Smooth muscle cell (in vitro differentiated cells): ENCODE results near the gene REEP2. TPM values are rescaled to one million over a fixed set of nuclear protein-coding genes. Genes with fewer than 3 reads are reported as not detected.
A peak's percentile ranks its signal among the peaks of the same experiment; 100 is the strongest.

Experiments
- DNase-seq: peaks from one replicate; lab custom pipeline; 2025; ENCODE audit not compliant: unreplicated experiment; lab: John Stamatoyannopoulos, UW
- H2AFZ ChIP-seq: fragments of 200-600 bp; sonication (generic); 2 replicates; pipeline ENCODE4 v1.6.0; 2016; ENCODE audit warnings: antibody characterized with exemption, low read depth, mild to moderate bottlenecking
- H3F3A ChIP-seq: fragments of 200-600 bp; sonication (generic); 2 replicates; pipeline ENCODE4 v1.6.0; 2017; ENCODE audit warnings: antibody characterized with exemption, low read depth
- H3K27ac ChIP-seq: fragments of 200-600 bp; sonication (generic); 2 replicates; pipeline ENCODE4 v1.5.1; 2016; ENCODE audit warnings: low read depth, mild to moderate bottlenecking
- H3K27me3 ChIP-seq: fragments of 200-600 bp; sonication (generic); 2 replicates; pipeline ENCODE4 v1.6.1; 2016; ENCODE audit warnings: low read depth, mild to moderate bottlenecking
- H3K36me3 ChIP-seq: fragments of 200-600 bp; sonication (generic); 2 replicates; pipeline ENCODE4 v1.5.1; 2016; ENCODE audit warnings: low read depth
- H3K4me1 ChIP-seq: fragments of 200-600 bp; sonication (generic); 2 replicates; pipeline ENCODE4 v1.5.1; 2016; ENCODE audit warnings: low read depth
- H3K4me2 ChIP-seq: fragments of 200-600 bp; sonication (generic); 2 replicates; pipeline ENCODE4 v1.6.0; 2016; ENCODE audit warnings: mild to moderate bottlenecking
- H3K4me3 ChIP-seq: fragments of 200-600 bp; sonication (generic); 2 replicates; pipeline ENCODE4 v1.5.1; 2016; ENCODE audit warnings: mild to moderate bottlenecking
- H3K79me2 ChIP-seq: fragments of 200-600 bp; sonication (generic); 2 replicates; pipeline ENCODE4 v1.6.0; 2016; ENCODE audit warnings: low read depth, mild to moderate bottlenecking
- H3K9ac ChIP-seq: fragments of 200-600 bp; sonication (generic); 2 replicates; pipeline ENCODE4 v1.6.0; 2016; ENCODE audit warnings: low read depth
- H3K9me3 ChIP-seq: fragments of 200-600 bp; sonication (generic); replicated peaks from 2 replicates; pipeline ENCODE4 v1.5.1; 2016; ENCODE audit warnings: low read depth
- H4K20me1 ChIP-seq: fragments of 200-600 bp; sonication (generic); 2 replicates; pipeline ENCODE4 v1.6.0; 2016; ENCODE audit warnings: low read depth
- WGBS: methylation state at CpG from one replicate; pipeline ENCODE4 v1.1.7; 2016; ENCODE audit warnings: low lambda C conversion rate; 5-methylcytosine and 5-hydroxymethylcytosine counted together
- polyA plus RNA-seq: library from polyadenylated mRNA; unstranded; fragments of >200 nt; fragmentation: Nextera tagmentation; extraction: Ambion mirVana; gene quantifications from 2 replicates; pipeline ENCODE4 v1.2.1, GENCODE V29; 2016
- total RNA-seq: library from RNA; depleted of rRNA; stranded (reverse); fragments of >200 nt; gene quantifications from 2 replicates; pipeline ENCODE4 v1.2.3, GENCODE V29; 2014
- TF ChIP-seq, protein P1 (sequence below): fragments of 200-600 bp; sonication (generic); IDR thresholded peaks from 2 replicates; pipeline ENCODE4 v1.5.1; 2017; ENCODE audit warnings: borderline replicate concordance, mild to moderate bottlenecking, antibody characterized with exemption; ENCODE audit not compliant: insufficient read depth, poor library complexity, severe bottlenecking

REEP2 gene
- total and polyA plus RNA-seq, 2 experiments from 2014 or later: 4.0 to 5.4 TPM

DNA sequence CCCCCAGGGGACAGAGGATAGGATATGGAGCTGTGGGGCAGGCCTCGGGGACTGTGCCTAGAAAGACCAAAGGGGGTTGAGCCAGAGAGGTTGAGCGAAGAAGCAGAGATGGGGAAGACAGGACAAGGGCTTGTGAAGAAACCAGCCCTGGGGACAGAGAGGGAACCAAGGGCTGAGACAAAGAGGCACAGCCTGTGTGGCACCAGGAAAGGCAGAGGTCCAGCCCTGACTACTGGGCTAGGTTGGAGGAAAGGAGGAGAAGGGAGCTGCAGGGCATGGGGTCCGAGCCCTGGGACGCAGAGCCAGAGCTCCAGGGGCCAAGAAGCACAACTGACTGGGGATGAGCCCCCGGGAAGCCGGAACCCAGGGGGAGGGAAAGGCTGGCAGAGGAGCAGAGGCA, 9.2 kb downstream of the REEP2 start:
- TF ChIP-seq, protein P1, sequence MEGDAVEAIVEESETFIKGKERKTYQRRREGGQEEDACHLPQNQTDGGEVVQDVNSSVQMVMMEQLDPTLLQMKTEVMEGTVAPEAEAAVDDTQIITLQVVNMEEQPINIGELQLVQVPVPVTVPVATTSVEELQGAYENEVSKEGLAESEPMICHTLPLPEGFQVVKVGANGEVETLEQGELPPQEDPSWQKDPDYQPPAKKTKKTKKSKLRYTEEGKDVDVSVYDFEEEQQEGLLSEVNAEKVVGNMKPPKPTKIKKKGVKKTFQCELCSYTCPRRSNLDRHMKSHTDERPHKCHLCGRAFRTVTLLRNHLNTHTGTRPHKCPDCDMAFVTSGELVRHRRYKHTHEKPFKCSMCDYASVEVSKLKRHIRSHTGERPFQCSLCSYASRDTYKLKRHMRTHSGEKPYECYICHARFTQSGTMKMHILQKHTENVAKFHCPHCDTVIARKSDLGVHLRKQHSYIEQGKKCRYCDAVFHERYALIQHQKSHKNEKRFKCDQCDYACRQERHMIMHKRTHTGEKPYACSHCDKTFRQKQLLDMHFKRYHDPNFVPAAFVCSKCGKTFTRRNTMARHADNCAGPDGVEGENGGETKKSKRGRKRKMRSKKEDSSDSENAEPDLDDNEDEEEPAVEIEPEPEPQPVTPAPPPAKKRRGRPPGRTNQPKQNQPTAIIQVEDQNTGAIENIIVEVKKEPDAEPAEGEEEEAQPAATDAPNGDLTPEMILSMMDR: no peak
- no peaks in the 10 kb centered on the region for H3K27me3 ChIP-seq
- DNase-seq: no peak
- no peaks in the 10 kb centered on the region for H3F3A ChIP-seq
- no peak overlapping the region for H3K4me3 ChIP-seq
- 94% methylated on average over 6 of the region's 6 CpGs for WGBS
- no peaks in the 10 kb centered on the region for H3K4me1 ChIP-seq
- no peaks in the 10 kb centered on the region for H4K20me1 ChIP-seq
- H3K79me2 ChIP-seq: no peaks in the 10 kb centered on the region
- H3K4me2 ChIP-seq: no peak overlapping the region
- H3K9ac ChIP-seq: no peak overlapping the region
- H3K27ac ChIP-seq: no peak overlapping the region
- no peaks in the 10 kb centered on the region for H3K9me3 ChIP-seq
- no peak overlapping the region for H2AFZ ChIP-seq
- no peaks in the 10 kb centered on the region for H3K36me3 ChIP-seq

DNA sequence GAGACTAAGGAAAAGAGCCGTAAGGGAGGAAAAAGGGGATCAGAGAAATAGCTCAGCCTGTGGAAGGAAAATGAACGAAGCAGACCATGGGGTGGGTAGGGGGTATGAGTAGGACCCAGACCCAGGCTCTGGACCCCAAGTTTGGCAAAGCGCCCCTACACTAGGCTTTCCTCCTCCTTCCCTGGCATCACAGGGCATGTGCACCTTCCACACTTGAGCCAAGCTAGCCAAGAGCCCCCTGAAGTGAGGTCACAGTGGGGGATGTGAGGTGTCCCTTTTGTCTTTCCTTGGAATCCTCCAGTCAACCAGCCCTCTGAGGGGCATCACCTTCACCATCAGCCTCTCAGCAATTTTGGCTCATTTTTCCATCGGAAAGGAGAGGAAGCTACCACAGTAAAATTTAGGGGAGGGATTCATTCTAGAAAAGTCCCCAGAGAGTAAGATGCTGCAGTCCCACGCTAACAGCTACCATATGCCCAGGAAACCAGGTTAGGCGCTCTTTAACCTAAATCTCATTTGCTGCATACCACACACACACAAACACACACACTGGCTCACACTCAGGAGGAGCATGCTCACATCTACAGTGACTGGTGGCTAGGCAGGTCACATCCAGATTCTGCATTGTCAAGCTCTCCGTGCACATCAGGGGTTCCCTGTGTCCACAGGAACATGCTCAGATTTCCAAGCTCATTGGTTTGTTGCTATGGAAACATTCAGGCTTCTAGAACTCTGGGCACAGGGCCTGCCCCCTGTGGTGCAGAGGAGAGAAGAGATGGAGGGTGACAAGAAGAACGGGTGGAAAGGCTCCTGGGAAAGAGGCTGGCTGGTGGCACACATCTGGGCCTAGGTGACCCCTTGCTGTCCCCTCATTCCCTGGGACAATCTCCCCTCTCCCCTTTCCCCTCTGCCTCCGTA, 9.9 kb downstream of the REEP2 start:
- Histone ChIP-seq H3K36me3 (no peaks in the 10 kb centered on the region), H4K20me1 (no peaks in the 10 kb centered on the region), H3K4me1 (no peaks in the 10 kb centered on the region), H3K27ac (no peak overlapping the region), H3K79me2 (no peaks in the 10 kb centered on the region), H2AFZ (no peak overlapping the region), H3K9me3 (no peaks in the 10 kb centered on the region), H3F3A (no peaks in the 10 kb centered on the region), H3K9ac (no peak overlapping the region), H3K27me3 (no peaks in the 10 kb centered on the region), H3K4me3 (no peak overlapping the region), H3K4me2 (no peak overlapping the region)
- TF ChIP-seq, protein P1: no peak
- no peak for DNase-seq
- 87% methylated on average over 9 of the region's 9 CpGs for WGBS

DNA sequence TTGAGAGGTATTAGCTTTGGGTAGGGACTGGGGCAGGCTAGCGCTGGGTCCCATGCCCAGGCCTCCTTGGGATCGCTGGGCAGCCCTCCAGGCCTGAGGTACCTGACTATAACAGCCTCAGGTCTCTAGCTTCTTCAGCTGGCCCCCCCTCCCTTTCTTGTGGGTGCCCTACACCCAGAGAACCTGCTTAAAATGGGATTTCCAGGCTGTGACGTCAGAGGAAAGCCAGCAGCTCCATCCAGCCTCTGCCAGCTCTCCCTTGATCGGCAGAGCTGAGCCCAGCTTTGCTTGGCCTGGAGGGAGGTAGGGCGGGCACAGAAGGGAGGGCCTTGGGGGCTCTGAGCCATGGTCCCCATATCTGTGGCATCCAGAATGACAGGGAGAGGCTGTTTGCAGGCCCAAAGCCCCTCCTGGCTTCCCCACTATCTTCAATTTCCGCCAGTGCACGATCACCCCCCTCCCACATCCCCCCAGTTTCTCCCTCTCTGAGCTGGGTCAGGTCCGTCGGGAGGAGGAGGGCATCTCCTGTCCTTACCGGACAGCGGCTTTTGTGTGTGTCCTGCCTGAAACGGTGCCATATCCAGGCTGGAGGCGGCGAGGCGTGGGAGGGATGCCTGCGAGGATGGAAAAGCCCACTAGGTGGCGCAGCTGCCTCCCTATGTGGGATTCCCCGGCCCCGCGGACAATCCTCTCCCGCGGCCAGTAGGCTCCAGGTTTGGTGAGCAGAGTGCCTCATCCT, 10.8 kb downstream of the REEP2 start:
- peak; percentile 70 for DNase-seq
- Histone ChIP-seq H2AFZ (peak overlapping the region; percentile 68), H4K20me1 (no peaks in the 10 kb centered on the region), H3K4me1 (no peaks in the 10 kb centered on the region), H3K4me3 (no peak overlapping the region), H3K79me2 (no peaks in the 10 kb centered on the region), H3K27ac (no peak overlapping the region), H3K36me3 (no peaks in the 10 kb centered on the region), H3F3A (no peaks in the 10 kb centered on the region), H3K9me3 (no peaks in the 10 kb centered on the region), H3K4me2 (peak overlapping the region; percentile 57), H3K27me3 (no peaks in the 10 kb centered on the region), H3K9ac (no peak overlapping the region)
- TF ChIP-seq, protein P1: peak; percentile 90
- WGBS: 17% methylated on average over 22 of the region's 22 CpGs
